Bronchial epithelial cell (primary cell): Measurements from ENCODE around the gene FAM114A1. TPM values are rescaled to one million over a fixed set of nuclear protein-coding genes. Genes with fewer than 3 reads are reported as not detected.

Experiments used
- DNase-seq: peaks from one replicate; pipeline ENCODE4 v3.0.0-alpha.2; 2010; ENCODE audit warnings: low read depth
- FAIRE-seq: peaks from 2 replicates; lab custom pipeline; 2011; peaks lifted over from hg19 to GRCh38; lab: Jason Lieb, UNC
- H3K27me3 ChIP-seq: 2 replicates; pipeline ENCODE4 v1.5.1; 2011; ENCODE audit warnings: low read length; ENCODE audit not compliant: control insufficient read depth, insufficient read depth
- H3K36me3 ChIP-seq: 2 replicates; pipeline ENCODE4 v1.5.1; 2011; ENCODE audit warnings: low read length; ENCODE audit not compliant: control insufficient read depth, insufficient read depth
- H3K4me3 ChIP-seq: 2 replicates; pipeline ENCODE4 v1.5.1; 2011; ENCODE audit warnings: mild to moderate bottlenecking, low read depth, low read length, control low read depth
- CTCF ChIP-seq: IDR thresholded peaks from 2 replicates; pipeline ENCODE4 v1.5.1; 2011; ENCODE audit warnings: mild to moderate bottlenecking, moderate library complexity, low read length, control low read depth, inconsistent platforms; ENCODE audit not compliant: insufficient read depth, severe bottlenecking
- total RNA-seq: library from RNA; depleted of rRNA; stranded (reverse); fragments of >200 nt; gene quantifications from 2 replicates; pipeline ENCODE4 v1.2.1, GENCODE V29; 2014

FAM114A1 gene
- total RNA-seq, 1 donor from 2014 or later = 44.2 TPM

- Histone ChIP-seq H3K36me3 (peaks cover 1% of the 10 kb centered on the region), H3K27me3 (no peaks in the 10 kb centered on the region), H3K4me3 (no peak overlapping the region)
- TF ChIP-seq CTCF = no peak
- DNase-seq (no peak), FAIRE-seq (no peak)
These were observed 75.7 kb downstream of the FAM114A1 start for GRCh38 chr4:38943343-38943742.

DNA sequence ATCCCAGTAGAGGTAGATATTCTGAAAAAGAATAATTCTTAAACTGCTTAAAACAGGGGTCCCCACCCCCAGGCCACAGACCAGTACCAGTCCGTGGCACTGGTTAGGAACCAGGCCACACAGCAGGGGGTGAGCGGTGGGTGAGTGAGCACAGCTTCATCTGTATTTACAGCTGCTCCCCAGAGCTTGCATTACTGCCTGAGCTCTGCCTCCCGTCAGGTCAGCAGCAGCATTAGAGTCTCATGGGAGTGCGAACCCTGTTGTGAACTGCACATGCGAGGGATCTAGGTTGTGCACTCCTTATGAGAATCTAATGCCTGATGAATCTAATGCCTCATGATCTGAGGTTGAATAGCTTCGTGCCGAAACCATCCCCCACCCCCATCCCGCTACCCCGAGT is 76.8 kb downstream of the FAM114A1 start:
- Histone ChIP-seq H3K36me3 (peaks cover 1% of the 10 kb centered on the region), H3K4me3 (no peak overlapping the region), H3K27me3 (no peaks in the 10 kb centered on the region)
- no peak for TF ChIP-seq CTCF
- FAIRE-seq (no peak), DNase-seq (no peak)

GRCh38 chr4:38946919-38947318 is 79.3 kb downstream of the FAM114A1 start:
- H3K36me3 ChIP-seq = peaks cover 1% of the 10 kb centered on the region
- TF ChIP-seq CTCF = no peak
- H3K4me3 ChIP-seq = no peak overlapping the region
- DNase-seq = no peak
- no peak for FAIRE-seq
- no peaks in the 10 kb centered on the region for H3K27me3 ChIP-seq

DNA sequence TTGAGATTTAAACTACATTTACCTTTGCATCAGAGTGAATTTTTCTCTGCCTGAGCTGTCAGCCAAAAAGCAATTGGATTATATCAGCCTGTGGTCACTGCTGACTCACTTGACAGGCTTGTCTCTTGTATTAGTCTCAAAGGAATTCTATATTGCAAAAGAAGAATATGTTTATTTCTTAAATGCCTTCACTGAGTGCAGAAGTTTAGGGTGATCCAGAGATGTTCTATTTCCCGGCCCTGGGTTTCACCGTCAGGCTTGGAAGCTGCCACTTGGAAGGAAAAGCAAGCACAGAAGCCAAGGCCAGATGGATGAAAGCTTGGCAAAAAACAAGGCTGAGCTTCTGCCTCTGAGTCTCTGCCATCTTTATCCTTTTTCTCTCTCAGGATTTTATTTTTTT is 80.9 kb downstream of the FAM114A1 start:
- FAIRE-seq = no peak
- Histone ChIP-seq H3K4me3 (no peak overlapping the region), H3K27me3 (peaks cover 1% of the 10 kb centered on the region), H3K36me3 (no peaks in the 10 kb centered on the region)
- TF ChIP-seq CTCF = no peak
- DNase-seq = peak; percentile 87

GRCh38 chr4:38949411-38950051 is 81.9 kb downstream of the FAM114A1 start:
- DNase-seq (peak; percentile 65), FAIRE-seq (peak; percentile 86)
- peaks cover 2% of the 10 kb centered on the region for H3K27me3 ChIP-seq
- H3K36me3 ChIP-seq = no peaks in the 10 kb centered on the region
- H3K4me3 ChIP-seq = no peak overlapping the region
- TF ChIP-seq CTCF = no peak

DNA sequence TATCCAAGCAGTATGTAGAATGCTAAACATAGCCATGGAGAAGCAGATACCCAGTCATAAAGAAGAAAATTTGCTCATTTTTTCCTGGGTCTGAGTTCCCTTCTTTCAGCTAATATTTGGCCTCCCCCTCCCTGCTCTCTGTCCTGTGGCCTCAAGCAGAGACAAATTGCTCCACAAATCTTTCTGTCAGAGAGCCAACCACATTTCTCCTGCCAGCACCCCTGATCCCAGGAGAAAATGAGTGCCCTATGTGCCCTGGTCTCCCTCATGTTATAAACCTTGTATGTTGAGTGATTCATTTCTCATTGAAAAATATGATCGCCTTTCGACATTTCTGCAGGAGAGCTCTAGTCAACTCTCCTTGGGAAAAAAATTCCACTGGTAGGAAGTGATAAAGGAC is 82.6 kb downstream of the FAM114A1 start:
- H3K27me3 ChIP-seq = peaks cover 2% of the 10 kb centered on the region
- DNase-seq = no peak
- no peak overlapping the region for H3K4me3 ChIP-seq
- H3K36me3 ChIP-seq = no peaks in the 10 kb centered on the region
- TF ChIP-seq CTCF = no peak
- no peak for FAIRE-seq
